SK-N-SH treated with all-trans-retinoic acid at 6 μM for 48 hours (cell line): Measurements from ENCODE around the gene ABCG2.

Experiments
- RARB ChIP-seq: fragments of 250-450 bp; sonication (Bioruptor Pico); IDR thresholded peaks from 2 replicates; pipeline ENCODE4 v1.8.0; 2021; ENCODE audit warnings: mild to moderate bottlenecking, moderate library complexity
- TF ChIP-seq, protein P1 (sequence below): fragments of 250-450 bp; sonication (Bioruptor Pico); IDR thresholded peaks from 2 replicates; pipeline ENCODE4 v1.5.0; 2020; ENCODE audit warnings: mild to moderate bottlenecking, moderate library complexity

- TF ChIP-seq RARB: no peak
- TF ChIP-seq, protein P1, sequence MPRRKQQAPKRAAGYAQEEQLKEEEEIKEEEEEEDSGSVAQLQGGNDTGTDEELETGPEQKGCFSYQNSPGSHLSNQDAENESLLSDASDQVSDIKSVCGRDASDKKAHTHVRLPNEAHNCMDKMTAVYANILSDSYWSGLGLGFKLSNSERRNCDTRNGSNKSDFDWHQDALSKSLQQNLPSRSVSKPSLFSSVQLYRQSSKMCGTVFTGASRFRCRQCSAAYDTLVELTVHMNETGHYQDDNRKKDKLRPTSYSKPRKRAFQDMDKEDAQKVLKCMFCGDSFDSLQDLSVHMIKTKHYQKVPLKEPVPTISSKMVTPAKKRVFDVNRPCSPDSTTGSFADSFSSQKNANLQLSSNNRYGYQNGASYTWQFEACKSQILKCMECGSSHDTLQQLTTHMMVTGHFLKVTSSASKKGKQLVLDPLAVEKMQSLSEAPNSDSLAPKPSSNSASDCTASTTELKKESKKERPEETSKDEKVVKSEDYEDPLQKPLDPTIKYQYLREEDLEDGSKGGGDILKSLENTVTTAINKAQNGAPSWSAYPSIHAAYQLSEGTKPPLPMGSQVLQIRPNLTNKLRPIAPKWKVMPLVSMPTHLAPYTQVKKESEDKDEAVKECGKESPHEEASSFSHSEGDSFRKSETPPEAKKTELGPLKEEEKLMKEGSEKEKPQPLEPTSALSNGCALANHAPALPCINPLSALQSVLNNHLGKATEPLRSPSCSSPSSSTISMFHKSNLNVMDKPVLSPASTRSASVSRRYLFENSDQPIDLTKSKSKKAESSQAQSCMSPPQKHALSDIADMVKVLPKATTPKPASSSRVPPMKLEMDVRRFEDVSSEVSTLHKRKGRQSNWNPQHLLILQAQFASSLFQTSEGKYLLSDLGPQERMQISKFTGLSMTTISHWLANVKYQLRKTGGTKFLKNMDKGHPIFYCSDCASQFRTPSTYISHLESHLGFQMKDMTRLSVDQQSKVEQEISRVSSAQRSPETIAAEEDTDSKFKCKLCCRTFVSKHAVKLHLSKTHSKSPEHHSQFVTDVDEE (CRISPR knock-in tag): no peak
Measured at GRCh38 chr4:88147799-88148217, 10.6 kb downstream of the ABCG2 start.
